HG02943 (cell line): ENCODE data around the gene B3GALT2.
"Not testable (repeated sequence)": the region's sequence is repeated elsewhere in the genome, so short reads cannot be mapped to it uniquely, and the experiment has no call there.

ENCODE experiments used
- ATAC-seq: cut with Tn5 transposase; IDR thresholded peaks from one replicate; pipeline ENCODE4 v1.9.1; 2021; ENCODE audit warnings: mild to moderate bottlenecking, low read depth, moderate library complexity; ENCODE audit not compliant: unreplicated experiment

Gene B3GALT2

GRCh38 chr1:193185901-193186731, at the start of gene B3GALT2:
Gene B3GALT2, minus strand, starts transcription at chr1:193186613. Its CDS starts 5,051 bp downstream, at chr1:193181562.
- no peak for ATAC-seq

GRCh38 chr1:193234530-193234929, 48.1 kb upstream of the B3GALT2 start:
- ATAC-seq = no peak

GRCh38 chr1:193231146-193231545, 44.7 kb upstream of the B3GALT2 start:
- not testable (repeated sequence) for ATAC-seq

- no peak for ATAC-seq
These were observed 42.7 kb upstream of the B3GALT2 start for GRCh38 chr1:193229136-193229535.

- ATAC-seq = no peak
These were observed 35.7 kb upstream of the B3GALT2 start for GRCh38 chr1:193222056-193222615.

GRCh38 chr1:193221651-193222050, 35.2 kb upstream of the B3GALT2 start:
- no peak for ATAC-seq

- ATAC-seq = no peak
These were observed 33.0 kb upstream of the B3GALT2 start for GRCh38 chr1:193219391-193219790.

- ATAC-seq = peak; percentile 69
These were observed 30.5 kb upstream of the B3GALT2 start for GRCh38 chr1:193216920-193217319.

GRCh38 chr1:193213998-193214397, 27.6 kb upstream of the B3GALT2 start:
- ATAC-seq = no peak

GRCh38 chr1:193212637-193213036, 26.2 kb upstream of the B3GALT2 start:
- no peak for ATAC-seq

GRCh38 chr1:193211539-193211938, 25.1 kb upstream of the B3GALT2 start:
- peak; percentile 70 for ATAC-seq

GRCh38 chr1:193210996-193211395, 24.6 kb upstream of the B3GALT2 start:
- ATAC-seq = peak; percentile 11

GRCh38 chr1:193201021-193201420, 14.6 kb upstream of the B3GALT2 start:
- ATAC-seq = no peak

- no peak for ATAC-seq
These were observed 13.5 kb upstream of the B3GALT2 start for GRCh38 chr1:193199940-193200339.

GRCh38 chr1:193192586-193192985, 6.2 kb upstream of the B3GALT2 start:
- ATAC-seq = no peak

GRCh38 chr1:193190096-193190744, 3.8 kb upstream of the B3GALT2 start:
- no peak for ATAC-seq

- ATAC-seq = no peak
These were observed 3.2 kb upstream of the B3GALT2 start for GRCh38 chr1:193189442-193190095.

- not testable (repeated sequence) for ATAC-seq
These were observed 2.5 kb upstream of the B3GALT2 start for GRCh38 chr1:193188915-193189314.

- no peak for ATAC-seq
These were observed 701 bp upstream of the B3GALT2 start for GRCh38 chr1:193187114-193187513.

GRCh38 chr1:193185211-193185610, 1.2 kb downstream of the B3GALT2 start:
- ATAC-seq = no peak

- no peak for ATAC-seq
These were observed 1.6 kb downstream of the B3GALT2 start for GRCh38 chr1:193184776-193185175.
